ENCODE data around the gene ARL4D.

The ARL4D gene, protein sequence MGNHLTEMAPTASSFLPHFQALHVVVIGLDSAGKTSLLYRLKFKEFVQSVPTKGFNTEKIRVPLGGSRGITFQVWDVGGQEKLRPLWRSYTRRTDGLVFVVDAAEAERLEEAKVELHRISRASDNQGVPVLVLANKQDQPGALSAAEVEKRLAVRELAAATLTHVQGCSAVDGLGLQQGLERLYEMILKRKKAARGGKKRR

DNA sequence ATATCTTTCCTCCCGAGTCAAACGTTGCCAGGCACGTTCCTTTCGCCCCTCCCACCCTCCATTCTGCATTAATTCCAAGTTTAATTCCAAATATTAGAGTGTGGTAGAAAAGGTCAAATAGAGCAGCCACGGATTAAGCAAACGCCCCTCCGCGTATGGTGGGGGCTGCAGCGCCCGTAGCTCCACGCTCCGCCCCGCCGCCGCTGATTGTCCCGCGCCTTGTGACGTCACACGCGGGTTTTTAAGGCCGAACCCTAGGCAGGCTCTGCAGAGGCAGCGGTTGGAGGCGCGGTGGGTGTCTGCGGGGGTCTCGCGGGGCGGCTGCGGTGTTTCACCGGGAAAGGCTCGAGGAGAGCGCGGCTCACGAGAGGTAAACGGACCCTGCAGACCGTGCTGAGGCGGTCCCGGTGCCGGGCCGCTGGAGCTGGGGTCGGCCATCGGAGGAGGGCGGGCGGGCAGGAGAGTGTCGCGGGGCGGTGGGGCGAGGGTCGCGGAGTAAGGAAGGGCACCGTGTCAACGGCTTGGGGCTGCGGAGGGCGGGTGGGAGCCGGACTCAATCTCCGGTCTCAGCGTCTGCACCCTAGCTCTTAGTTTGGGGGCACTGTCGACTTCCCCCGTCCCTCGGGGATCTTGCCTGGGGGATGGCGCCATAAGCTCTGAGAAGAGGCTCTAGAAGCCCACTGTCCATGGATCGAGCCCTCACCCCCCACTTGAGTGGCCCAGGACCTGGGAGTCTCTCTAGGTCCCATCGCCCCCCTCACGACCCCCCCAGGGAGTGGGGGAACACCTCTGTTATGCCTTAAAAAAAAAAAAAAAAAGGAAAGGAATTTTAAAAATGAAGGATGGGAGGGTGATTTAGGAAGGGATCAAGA, at the start of gene ARL4D:
TSS of gene ARL4D (plus strand) at position 270 of the 872 bp plus-strand sequence. CDS start 740 bp downstream, outside the sequence.
- TF ChIP-seq, protein P1, sequence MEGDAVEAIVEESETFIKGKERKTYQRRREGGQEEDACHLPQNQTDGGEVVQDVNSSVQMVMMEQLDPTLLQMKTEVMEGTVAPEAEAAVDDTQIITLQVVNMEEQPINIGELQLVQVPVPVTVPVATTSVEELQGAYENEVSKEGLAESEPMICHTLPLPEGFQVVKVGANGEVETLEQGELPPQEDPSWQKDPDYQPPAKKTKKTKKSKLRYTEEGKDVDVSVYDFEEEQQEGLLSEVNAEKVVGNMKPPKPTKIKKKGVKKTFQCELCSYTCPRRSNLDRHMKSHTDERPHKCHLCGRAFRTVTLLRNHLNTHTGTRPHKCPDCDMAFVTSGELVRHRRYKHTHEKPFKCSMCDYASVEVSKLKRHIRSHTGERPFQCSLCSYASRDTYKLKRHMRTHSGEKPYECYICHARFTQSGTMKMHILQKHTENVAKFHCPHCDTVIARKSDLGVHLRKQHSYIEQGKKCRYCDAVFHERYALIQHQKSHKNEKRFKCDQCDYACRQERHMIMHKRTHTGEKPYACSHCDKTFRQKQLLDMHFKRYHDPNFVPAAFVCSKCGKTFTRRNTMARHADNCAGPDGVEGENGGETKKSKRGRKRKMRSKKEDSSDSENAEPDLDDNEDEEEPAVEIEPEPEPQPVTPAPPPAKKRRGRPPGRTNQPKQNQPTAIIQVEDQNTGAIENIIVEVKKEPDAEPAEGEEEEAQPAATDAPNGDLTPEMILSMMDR (conservative IDR thresholded peaks at IDR 0.05; ENCODE audit: control insufficient read depth, insufficient read depth, low read depth, low read length), result no peak
- peak; percentile 76 for DNase-seq (ENCODE audit: low read depth)

DNA sequence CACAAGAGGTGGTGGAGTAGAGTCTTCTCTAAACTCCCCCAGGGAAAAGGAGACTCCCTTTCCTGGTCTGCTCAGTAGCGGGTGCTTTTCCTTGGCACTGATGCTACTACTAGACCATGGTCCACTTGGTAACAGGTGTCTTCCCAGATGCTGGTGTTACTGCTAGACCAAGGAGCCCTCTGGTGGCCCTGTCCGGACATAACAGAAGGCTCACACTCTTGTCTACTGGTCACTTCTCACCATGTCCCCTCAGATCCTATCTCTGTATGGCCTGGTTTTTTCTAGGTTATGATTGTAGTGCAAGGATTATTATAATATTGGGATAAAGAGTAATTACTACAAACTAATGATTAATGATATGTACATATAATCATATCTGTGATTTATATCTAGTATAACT, 49.7 kb upstream of the ARL4D start:
- TF ChIP-seq, protein P1 (conservative IDR thresholded peaks at IDR 0.05; ENCODE audit: control insufficient read depth, insufficient read depth, low read depth, low read length), result peak; percentile 41
- DNase-seq (ENCODE audit: low read depth), result no peak
- no peak overlapping the region for H3K4me3 ChIP-seq (ENCODE audit: control insufficient read depth, low read depth, low read length)

More for the DNA sequence above, at the start of gene ARL4D:
- peak within 1 kb of the TSS; percentile 79 for H3K4me3 ChIP-seq (ENCODE audit: control insufficient read depth, low read depth, low read length)

DNA sequence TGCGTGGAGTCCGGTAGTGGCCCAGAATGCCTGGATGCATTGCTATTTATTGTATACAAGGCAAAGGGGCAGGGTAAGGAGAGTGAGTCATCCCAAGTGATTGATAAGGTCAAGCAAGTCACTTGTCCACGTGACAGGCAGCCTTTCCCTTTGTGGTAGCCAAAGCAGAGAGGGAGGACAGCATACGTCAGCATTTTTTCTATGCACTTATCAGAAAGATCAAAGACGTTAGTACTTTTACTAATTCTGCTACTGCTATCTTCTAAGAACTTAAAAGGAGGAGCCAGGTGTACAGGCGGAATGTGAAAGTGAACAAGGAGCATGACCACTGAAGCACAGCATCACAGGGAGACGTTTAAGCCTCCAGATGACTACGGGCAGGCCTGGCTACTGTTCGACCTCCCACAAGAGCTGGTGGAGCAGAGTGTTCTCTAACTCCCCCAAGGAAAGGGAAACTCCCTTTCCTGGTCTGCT, 47.9 kb upstream of the ARL4D start:
- DNase-seq (ENCODE audit: low read depth), result no peak
- H3K4me3 ChIP-seq (ENCODE audit: control insufficient read depth, low read depth, low read length), result no peak overlapping the region

DNA sequence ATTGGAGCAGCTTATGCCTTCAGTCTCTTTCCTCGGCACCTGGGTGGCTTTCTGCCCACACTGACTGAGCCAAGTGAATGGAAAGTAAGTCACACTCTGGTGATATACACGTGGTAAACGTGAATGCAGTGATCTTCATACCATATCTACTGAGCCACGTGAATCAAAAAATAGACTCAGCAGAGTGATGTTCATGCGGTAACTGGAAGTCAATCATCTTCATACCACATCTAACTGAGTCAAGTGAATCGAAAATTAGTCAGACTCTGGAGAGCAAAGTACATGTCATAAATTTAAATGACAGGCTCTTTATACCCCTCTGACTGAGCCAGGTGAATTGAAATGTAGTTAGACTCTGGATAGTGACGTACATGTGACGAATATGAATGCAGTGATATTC, 47.1 kb upstream of the ARL4D start:
- DNase-seq (ENCODE audit: low read depth), result no peak
- TF ChIP-seq, protein P1 (conservative IDR thresholded peaks at IDR 0.05; ENCODE audit: control insufficient read depth, insufficient read depth, low read depth, low read length), result no peak

More for the DNA sequence above, 47.9 kb upstream of the ARL4D start:
- TF ChIP-seq, protein P1 (conservative IDR thresholded peaks at IDR 0.05; ENCODE audit: control insufficient read depth, insufficient read depth, low read depth, low read length), result no peak

DNA sequence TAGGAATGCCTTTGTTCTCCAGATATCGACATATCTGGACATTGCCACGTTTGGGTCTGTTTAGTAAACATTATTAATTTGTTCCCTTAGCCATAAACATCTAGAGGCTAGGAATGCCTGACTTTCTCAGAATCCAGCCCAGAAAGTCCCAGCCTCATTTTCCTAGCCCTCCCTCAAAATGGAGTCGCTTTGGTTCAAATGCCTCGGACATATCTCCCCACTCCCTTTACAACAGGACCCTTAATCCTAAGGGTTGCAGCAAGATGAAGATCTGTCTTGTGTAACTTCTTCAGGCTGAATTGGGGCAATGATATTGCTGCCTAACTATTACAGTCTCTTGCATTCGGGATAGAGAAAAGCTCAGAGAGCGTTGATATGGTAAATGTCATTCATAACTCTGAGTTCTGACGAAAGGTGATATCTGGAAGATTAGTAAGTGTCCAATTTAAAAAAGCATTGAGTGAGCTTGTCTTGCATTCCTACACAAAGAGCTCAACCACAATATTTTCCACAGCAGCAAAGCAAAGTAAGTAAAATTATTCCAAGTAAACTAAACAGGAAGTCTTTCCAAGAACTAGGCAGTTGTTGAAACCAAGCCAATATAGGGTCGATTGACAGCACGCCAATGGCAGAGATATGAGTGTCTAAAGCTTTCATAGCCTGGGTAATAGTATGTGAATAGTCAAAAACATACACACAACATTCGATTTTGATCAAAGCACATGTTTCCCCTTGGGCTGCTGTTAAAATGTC, 46.0 kb upstream of the ARL4D start:
- TF ChIP-seq, protein P1 (conservative IDR thresholded peaks at IDR 0.05; ENCODE audit: control insufficient read depth, insufficient read depth, low read depth, low read length), result no peak
- H3K4me3 ChIP-seq (ENCODE audit: control insufficient read depth, low read depth, low read length), result no peak overlapping the region
- DNase-seq (ENCODE audit: low read depth), result no peak

More for the DNA sequence above, 47.1 kb upstream of the ARL4D start:
- H3K4me3 ChIP-seq (ENCODE audit: control insufficient read depth, low read depth, low read length), result no peak overlapping the region

DNA sequence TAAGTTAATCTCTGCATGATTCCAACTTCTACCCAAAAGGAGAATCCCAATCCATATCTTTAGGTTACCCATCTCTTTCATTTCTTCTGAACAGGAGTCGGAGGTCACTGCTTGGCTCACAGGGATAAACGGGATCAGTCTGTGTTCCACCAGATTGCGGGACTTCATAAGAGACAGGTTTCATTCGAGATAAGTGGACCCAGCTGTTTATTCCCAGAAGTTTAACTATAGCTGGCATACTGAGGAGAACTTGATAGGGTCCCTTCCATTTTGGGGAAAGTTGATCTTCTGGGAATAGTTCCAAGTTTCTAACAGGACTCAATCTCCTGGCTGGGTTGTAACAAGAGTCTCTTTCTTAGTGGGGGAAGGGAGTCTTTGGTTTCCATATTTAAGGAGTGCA, 45.4 kb upstream of the ARL4D start:
- H3K4me3 ChIP-seq (ENCODE audit: control insufficient read depth, low read depth, low read length), result no peak overlapping the region
- DNase-seq (ENCODE audit: low read depth), result no peak
- TF ChIP-seq, protein P1 (conservative IDR thresholded peaks at IDR 0.05; ENCODE audit: control insufficient read depth, insufficient read depth, low read depth, low read length), result no peak
